HepG2 (cell line): Measurements from ENCODE around the gene PLD4. TPM values are rescaled to one million over a fixed set of nuclear protein-coding genes. Genes with fewer than 3 reads are reported as not detected.

Experiments used
- ATAC-seq: fragments of 200-7000 bp; cut with Tn5 transposase; 3 replicates; pipeline ENCODE4 v1.9.1; 2020; ENCODE audit warnings: mild to moderate bottlenecking, moderate library complexity
- BruUV-seq: library from RNA; stranded (reverse); fragments of 400-500 nt; replicated peaks from 2 replicates; lab custom pipeline; 2021; lab: Mats Ljungman, UMichigan
- CTCF ChIA-PET: fragments of 300-600 bp; formaldehyde crosslinking; extraction: SDS; loops from one replicate; lab custom pipeline; 2021; ENCODE audit warnings: low total read pairs, inconsistent platforms, low intra/inter-chr PET ratio; lab: Yijun Ruan, JAX
- POLR2A ChIA-PET: fragments of 350-600 bp; sonication (Branson Sonifier 250); formaldehyde crosslinking; loops from one replicate; lab custom pipeline; 2020; ENCODE audit warnings: antibody characterized with exemption, inconsistent platforms; lab: Yijun Ruan, JAX
- DNase-seq: peaks from one replicate; pipeline ENCODE4 v3.0.0-alpha.2; 2015; ENCODE audit warnings: low spot score
- FAIRE-seq: peaks from 3 replicates; lab custom pipeline; 2011; peaks lifted over from hg19 to GRCh38; lab: Jason Lieb, UNC
- H2AFZ ChIP-seq: one replicate; pipeline ENCODE4 v1.6.1; 2011; ENCODE audit warnings: low read length, inconsistent platforms
- H3K27ac ChIP-seq: fragments of 300-600 bp; 3 replicates; pipeline ENCODE4 v1.8.0; 2011; ENCODE audit warnings: mixed run types, mild to moderate bottlenecking, mixed read lengths, low read length, inconsistent platforms; ENCODE audit not compliant: insufficient read depth; ENCODE audit errors: extremely low read length
- H3K27me3 ChIP-seq, 2 experiments: fragments of 200-600 bp in 1 of 2; 2 replicates in 1 of 2; 3 replicates in 1 of 2; pipeline versions ENCODE4 v1.6.0 to v1.8.0; 2011; ENCODE audit warnings: low read length in 2 of 2, mild to moderate bottlenecking in 2 of 2, moderate library complexity in 2 of 2, inconsistent platforms in 1 of 2; ENCODE audit not compliant: insufficient read depth in 2 of 2, control insufficient read depth in 1 of 2
- H3K36me3 ChIP-seq, 2 experiments: fragments of 200-600 bp in 1 of 2; replicated peaks in 1 of 2; 2 replicates in 1 of 2; 3 replicates in 1 of 2; pipeline versions ENCODE4 v1.5.1 to v1.8.0; 2011; ENCODE audit warnings: low read length in 2 of 2, inconsistent platforms in 1 of 2; ENCODE audit not compliant: insufficient read depth in 2 of 2, control insufficient read depth in 1 of 2
- H3K4me1 ChIP-seq: 2 replicates; pipeline ENCODE4 v1.5.1; 2012; ENCODE audit warnings: low read length, inconsistent platforms; ENCODE audit not compliant: insufficient read depth
- H3K4me2 ChIP-seq: 2 replicates; pipeline ENCODE4 v1.6.0; 2011; ENCODE audit warnings: low read depth, low read length, inconsistent platforms
- H3K4me3 ChIP-seq, 3 experiments: fragments of 200-600 bp in 1 of 3; sonication (generic), shearing (Covaris generic) in 1 of 3; replicated peaks in 1 of 3; 2 replicates each; pipeline ENCODE4 v1.5.1; 2011 to 2016; ENCODE audit warnings: low read length in 3 of 3, inconsistent platforms in 2 of 3, low read depth in 2 of 3, mild to moderate bottlenecking in 2 of 3, control low read depth in 1 of 3, mixed read lengths in 1 of 3; ENCODE audit not compliant: insufficient read depth in 1 of 3
- H3K79me2 ChIP-seq: one replicate; pipeline ENCODE4 v1.6.1; 2011; ENCODE audit warnings: low read length, inconsistent platforms; ENCODE audit not compliant: insufficient read depth
- H3K9ac ChIP-seq: 2 replicates; pipeline ENCODE4 v1.6.0; 2011; ENCODE audit warnings: mild to moderate bottlenecking, low read depth, low read length, inconsistent platforms; ENCODE audit not compliant: insufficient read depth
- H3K9me3 ChIP-seq: 2 replicates; pipeline ENCODE4 v1.5.1; 2012; ENCODE audit warnings: mild to moderate bottlenecking, low read length
- H4K20me1 ChIP-seq: 2 replicates; pipeline ENCODE4 v1.6.0; 2011; ENCODE audit warnings: inconsistent platforms, mild to moderate bottlenecking, low read length, moderate library complexity; ENCODE audit not compliant: insufficient read depth
- HNRNPL ChIP-seq: fragments of 200-400 bp; formaldehyde crosslinking; IDR thresholded peaks from 2 replicates; pipeline ENCODE4 v1.6.1; 2017; ENCODE audit warnings: mild to moderate bottlenecking, low read depth, low read length
- RERE ChIP-seq: IDR thresholded peaks from 2 replicates; pipeline ENCODE4 v1.6.1; 2016; ENCODE audit warnings: low read depth, missing genetic modification reagents, missing compliant biosample characterization
- ZNF274 ChIP-seq: sonication (generic); formaldehyde crosslinking; IDR thresholded peaks from 2 replicates; pipeline ENCODE4 v1.5.1; 2020; ENCODE audit warnings: mild to moderate bottlenecking, missing genetic modification reagents
- ZNF768 ChIP-seq: sonication (generic); formaldehyde crosslinking; IDR thresholded peaks from 2 replicates; pipeline ENCODE4 v1.4.0; 2020; ENCODE audit warnings: missing genetic modification reagents
- WGBS: methylation state at CpG from one replicate; pipeline ENCODE4 v1.1.6; 2017; ENCODE audit warnings: low lambda C conversion rate; 5-methylcytosine and 5-hydroxymethylcytosine counted together
- in situ Hi-C: cut with HindIII; loops from 2 replicates; pipeline ENCODE4 v1.10.0; 2017; ENCODE audit warnings: low pct_unique_long_range_greater_than_20kb; ENCODE audit not compliant: extremely low pct_ligation_motif_present
- intact Hi-C: fragments of 100-400 bp; cut with micrococcal nuclease; formaldehyde crosslinking; loops from one replicate; pipeline ENCODE4 v1.10.0; 2022; ENCODE audit not compliant: unreplicated experiment
- polyA plus RNA-seq, 8 experiments: library from polyadenylated mRNA; depleted of rRNA in 3 of 8; stranded (reverse) in 7 of 8; unstranded in 1 of 8; fragments of >200 nt; fragmentation: Illumina TruSeq in 4 of 8; extraction: Trizol in 4 of 8; gene quantifications; 2 replicates each; pipeline versions ENCODE4 v1.2.1 to v1.2.3, GENCODE V29; 2011 to 2016; ENCODE audit warnings: low read depth in 4 of 8, missing spikeins in 1 of 8, mixed read lengths in 1 of 8; ENCODE audit not compliant: insufficient read depth in 1 of 8
- total RNA-seq, 5 experiments: library from RNA; depleted of rRNA; stranded (reverse); fragments of >200 nt; fragmentation: Illumina TruSeq; extraction: Trizol; gene quantifications; 2 replicates each; pipeline ENCODE4 v1.2.3, GENCODE V29; 2016; ENCODE audit warnings: low read depth in 1 of 5
- TF ChIP-seq, protein P1 (sequence below): sonication (generic); formaldehyde crosslinking; IDR thresholded peaks from 2 replicates; pipeline ENCODE4 v1.4.0; 2020; ENCODE audit warnings: mild to moderate bottlenecking, missing genetic modification reagents

The PLD4 gene
- total and polyA plus RNA-seq, 2 of the 13 experiments (the other 11 are each of a cell fraction or from before 2014, with no cell fraction given): not detected

- no CpG with 5 or more reads among the region's 14 CpGs for WGBS
- DNase-seq (no peak), FAIRE-seq (no peak), ATAC-seq (no peak)
- Histone ChIP-seq H3K79me2 (no peaks in the 10 kb centered on the region), H3K27ac (no peak overlapping the region), H3K4me2 (no peak overlapping the region), H4K20me1 (no peaks in the 10 kb centered on the region), H3K4me3 (no peak overlapping the region), H2AFZ (no peak overlapping the region), H3K9ac (no peak overlapping the region), H3K27me3 (peaks cover 3 to 56% of the 10 kb centered on the region in 2 experiments; a peak in 4 of 5 replicates), H3K4me1 (no peaks in the 10 kb centered on the region), H3K9me3 (no peaks in the 10 kb centered on the region), H3K36me3 (no peaks in the 10 kb centered on the region)
- POLR2A ChIA-PET: no interaction called here
- in situ Hi-C loops (no loop called here), intact Hi-C loops (no loop called here)
- no peak for TF ChIP-seq ZNF274 (CRISPR knock-in tag)
- TF ChIP-seq, protein P1, sequence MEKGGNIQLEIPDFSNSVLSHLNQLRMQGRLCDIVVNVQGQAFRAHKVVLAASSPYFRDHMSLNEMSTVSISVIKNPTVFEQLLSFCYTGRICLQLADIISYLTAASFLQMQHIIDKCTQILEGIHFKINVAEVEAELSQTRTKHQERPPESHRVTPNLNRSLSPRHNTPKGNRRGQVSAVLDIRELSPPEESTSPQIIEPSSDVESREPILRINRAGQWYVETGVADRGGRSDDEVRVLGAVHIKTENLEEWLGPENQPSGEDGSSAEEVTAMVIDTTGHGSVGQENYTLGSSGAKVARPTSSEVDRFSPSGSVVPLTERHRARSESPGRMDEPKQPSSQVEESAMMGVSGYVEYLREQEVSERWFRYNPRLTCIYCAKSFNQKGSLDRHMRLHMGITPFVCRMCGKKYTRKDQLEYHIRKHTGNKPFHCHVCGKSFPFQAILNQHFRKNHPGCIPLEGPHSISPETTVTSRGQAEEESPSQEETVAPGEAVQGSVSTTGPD (CRISPR knock-in tag): no peak
- BruUV-seq: no TSS peak
- CTCF ChIA-PET: no interaction called here
These were observed 31.7 kb downstream of the PLD4 start for GRCh38 chr14:104956290-104956890.

DNA sequence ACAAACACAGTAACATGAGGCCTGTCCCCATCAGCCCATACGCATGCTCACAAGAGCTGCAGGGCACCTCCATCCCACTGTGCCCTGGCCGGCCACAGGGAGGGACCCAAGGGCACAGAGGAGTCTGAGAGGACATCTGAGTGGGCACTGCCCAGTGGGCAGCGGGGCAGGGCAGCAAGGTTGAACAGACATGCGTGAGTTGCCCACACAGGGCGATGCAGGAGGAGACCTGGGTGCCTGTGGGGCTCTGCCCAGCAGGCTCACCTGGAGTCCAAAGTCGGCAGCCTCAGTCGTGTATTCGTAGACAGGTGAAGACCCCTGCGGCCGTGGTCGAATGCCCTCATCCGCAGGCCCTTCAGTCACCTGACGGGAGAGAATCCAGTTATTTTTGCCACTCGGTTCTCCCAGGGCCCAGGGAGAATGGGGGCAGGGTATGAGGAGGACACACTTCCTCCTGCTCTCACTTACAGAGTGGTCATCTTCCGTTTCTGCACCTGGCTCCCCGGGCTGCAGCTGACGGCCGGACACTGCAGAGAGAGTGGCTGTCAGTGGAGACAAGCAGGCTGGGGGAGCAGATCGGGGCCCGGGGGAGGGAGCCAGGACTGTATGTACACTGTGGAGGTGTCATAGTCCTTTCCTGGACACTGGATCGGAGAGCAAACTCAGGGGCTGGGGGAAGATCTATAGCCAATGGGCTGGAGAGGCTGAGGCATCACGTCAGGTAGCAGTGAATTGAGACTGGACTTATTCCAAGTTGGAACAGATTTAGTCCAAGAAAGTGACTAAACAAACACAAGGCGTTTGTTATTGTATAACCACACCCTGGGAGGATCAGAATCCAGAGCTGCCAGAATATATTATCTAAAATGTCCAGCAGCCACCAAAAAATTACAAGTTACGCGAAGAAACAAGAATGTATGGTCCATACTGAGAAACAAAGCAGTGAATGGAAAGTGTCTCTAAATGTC, 32.8 kb downstream of the PLD4 start:
- Histone ChIP-seq H3K9ac (no peak overlapping the region), H3K4me3 (no peak overlapping the region), H3K27me3 (peaks cover 4 to 55% of the 10 kb centered on the region in 2 experiments; a peak in 4 of 5 replicates), H2AFZ (no peak overlapping the region), H3K9me3 (no peaks in the 10 kb centered on the region), H3K36me3 (no peaks in the 10 kb centered on the region), H3K4me1 (no peaks in the 10 kb centered on the region), H3K27ac (no peak overlapping the region), H4K20me1 (no peaks in the 10 kb centered on the region), H3K4me2 (no peak overlapping the region), H3K79me2 (no peaks in the 10 kb centered on the region)
- ATAC-seq (peak; percentile 48), FAIRE-seq (no peak), DNase-seq (no peak)
- POLR2A ChIA-PET: no interaction called here
- BruUV-seq: no TSS peak
- 23% methylated on average over 12 of the region's 25 CpGs for WGBS
- in situ Hi-C loops: no loop called here
- intact Hi-C loops: no loop called here
- CTCF ChIA-PET: no interaction called here
- TF ChIP-seq HNRNPL (0 out of 2 replicates have a peak, but pooled peaks have one; percentile 27), ZNF768 (no peak), RERE (CRISPR knock-in tag) (no peak)
